Measurements from ENCODE around the gene LCE2D. TPM values are rescaled to one million over a fixed set of nuclear protein-coding genes. Genes with fewer than 3 reads are reported as not detected.

LCE2D gene
- not detected in 2 replicates for total RNA-seq

DNA sequence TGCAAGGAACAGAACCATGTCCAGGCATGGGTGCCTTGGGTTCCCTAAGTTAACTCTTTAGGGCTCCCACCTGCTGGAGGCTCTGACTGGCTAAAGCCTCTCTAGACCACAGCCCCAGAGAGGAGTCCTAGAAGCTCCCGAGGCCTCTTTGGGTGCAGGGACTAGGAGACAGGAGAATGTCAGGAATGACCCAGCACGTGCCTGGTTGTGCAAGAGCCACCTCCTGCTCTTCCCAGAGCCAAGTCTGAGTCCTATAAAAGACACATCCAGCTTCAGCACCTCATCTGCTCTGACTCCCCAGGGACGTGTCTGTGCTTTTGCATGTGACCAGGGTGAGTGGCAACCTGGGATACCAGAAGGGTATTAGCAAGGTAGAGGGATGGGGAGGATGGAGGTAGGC, at the start of gene LCE2D:
Gene LCE2D (plus strand): TSS at position 283 of the 400 bp plus-strand sequence. CDS start 726 bp downstream, outside the sequence.

GRCh38 chr1:152613511-152613910, 49.7 kb upstream of the LCE2D start, which contains the start of gene LCE3B:
LCE3B (plus strand) TSS chr1:152613811; CDS start chr1:152613811, 0 bp downstream.

DNA sequence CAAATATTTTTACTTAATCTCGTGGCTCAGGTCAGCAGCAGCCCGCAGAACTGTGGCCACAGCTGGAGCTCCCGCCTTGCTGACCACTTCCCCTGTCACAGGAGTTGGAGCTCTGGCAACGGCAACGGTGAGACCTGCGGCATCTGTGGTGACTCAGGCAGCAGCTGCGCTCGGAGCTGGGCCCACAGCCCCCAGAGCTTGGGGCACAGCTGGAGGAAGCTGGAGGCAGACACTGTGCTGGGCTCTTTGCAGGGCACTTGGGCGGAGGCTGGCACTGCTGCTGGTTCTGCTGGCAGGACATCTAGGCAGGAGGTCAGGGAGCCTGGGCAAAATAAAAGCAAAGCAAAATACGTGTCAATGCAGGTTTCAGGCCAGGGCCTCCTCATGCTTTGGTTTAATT, 40.4 kb upstream of the LCE2D start, which contains the start of gene LCE3A:
Gene LCE3A (minus strand): TSS at position 301 of the 400 bp plus-strand sequence. CDS start 0 bp downstream, at position 301.

GRCh38 chr1:152674983-152675382, 11.8 kb downstream of the LCE2D start, which contains the start of gene LCE2C:
LCE2C (plus strand) TSS chr1:152675279; CDS start chr1:152676016, 737 bp downstream.

GRCh38 chr1:152685823-152686222, 22.6 kb downstream of the LCE2D start, which contains the start of gene LCE2B:
LCE2B (plus strand) TSS chr1:152686123; CDS start chr1:152686844, 721 bp downstream.

DNA sequence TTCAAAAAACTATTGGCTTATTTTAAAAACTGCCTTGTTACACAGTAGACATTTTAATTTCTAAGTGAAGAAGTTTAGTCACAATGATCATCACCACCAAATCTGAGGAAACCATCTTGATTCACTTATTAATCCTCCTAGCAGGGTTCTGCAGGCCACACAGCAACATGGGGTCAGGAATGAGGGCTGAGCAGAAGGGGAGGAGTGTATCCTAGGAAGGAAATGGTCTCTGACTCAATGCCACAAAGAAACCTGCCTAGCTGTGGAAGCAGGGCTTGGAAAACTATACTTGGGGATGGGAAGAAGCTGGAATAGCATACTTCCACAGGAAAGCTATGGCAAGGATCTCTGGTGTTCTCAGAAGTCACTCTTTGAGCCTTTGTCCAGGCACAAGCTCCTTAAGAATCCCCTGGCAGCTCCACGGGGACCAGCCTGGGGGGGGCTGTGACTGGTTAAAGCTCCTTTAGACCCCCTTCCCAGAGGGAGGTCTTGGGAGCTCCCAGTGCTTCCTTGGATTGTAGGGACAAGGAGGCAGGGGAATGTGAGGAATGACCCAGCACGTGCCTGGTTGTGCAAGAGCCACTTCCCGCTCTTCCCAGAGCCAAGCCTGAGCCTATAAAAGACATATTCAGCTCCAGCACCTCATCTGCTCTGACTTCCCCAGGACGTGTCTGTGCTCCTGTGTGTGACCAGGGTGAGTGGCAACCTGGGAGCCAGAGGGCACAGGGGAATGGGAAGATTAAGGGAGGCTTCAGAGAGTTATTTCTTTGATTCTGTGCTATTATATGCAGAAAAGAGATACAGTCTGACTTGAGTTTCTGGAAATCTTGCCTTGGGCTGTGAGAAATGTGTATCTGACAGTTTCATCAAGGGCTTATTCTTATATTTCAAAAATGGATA, 34.8 kb downstream of the LCE2D start, which contains the start of gene LCE2A:
Gene LCE2A (plus strand): TSS at position 645 of the 900 bp plus-strand sequence. CDS start 557 bp downstream, outside the sequence.

DNA sequence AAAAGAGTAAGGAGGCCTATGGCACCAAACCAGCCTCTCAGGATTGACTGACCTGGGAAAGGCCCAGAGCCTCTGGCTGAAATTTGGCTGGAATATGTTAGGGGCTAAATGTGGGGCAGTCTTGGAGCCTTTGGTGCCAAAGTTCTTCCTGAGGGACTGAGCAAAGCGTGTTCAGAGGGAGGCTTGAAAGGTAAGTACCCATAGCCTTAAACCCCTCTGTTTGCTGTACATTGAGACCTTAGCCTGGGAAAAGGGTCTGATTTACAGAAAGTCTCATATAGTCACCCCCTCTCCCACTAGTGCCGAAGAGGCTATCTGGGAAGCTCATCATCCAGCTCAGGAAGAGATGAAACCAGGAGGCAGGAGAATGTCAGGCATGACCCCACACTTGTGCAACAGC, 44.7 kb downstream of the LCE2D start, which contains the start of gene LCE4A:
Gene LCE4A (plus strand): TSS at position 301 of the 400 bp plus-strand sequence. CDS start 916 bp downstream, outside the sequence.

Other genes starting within 250 kb of the LCE2D start
- gene CRNN, start 249.1 kb upstream of the LCE2D start, total RNA-seq = not detected in 2 replicates
- gene LCE5A, start 152.6 kb upstream of the LCE2D start, total RNA-seq = not detected in 2 replicates
- not detected in 2 replicates for gene CRCT1, start 148.9 kb upstream of the LCE2D start, total RNA-seq
- gene LCE3E, start 96.6 kb upstream of the LCE2D start, total RNA-seq = not detected in 2 replicates
- gene LCE3D, start 82.9 kb upstream of the LCE2D start, total RNA-seq = not detected in 2 replicates
- not detected in 2 replicates for gene LCE3C, start 63.1 kb upstream of the LCE2D start, total RNA-seq
- not detected in 2 replicates for gene LCE3B, start 49.6 kb upstream of the LCE2D start, total RNA-seq
- gene LCE3A, start 40.3 kb upstream of the LCE2D start, total RNA-seq = not detected in 2 replicates
- gene LCE2C, start 11.9 kb downstream of the LCE2D start, total RNA-seq = not detected in 2 replicates
- not detected in 2 replicates for gene LCE2B, start 22.7 kb downstream of the LCE2D start, total RNA-seq
- not detected in 2 replicates for gene LCE2A, start 35.0 kb downstream of the LCE2D start, total RNA-seq
- gene LCE4A, start 44.8 kb downstream of the LCE2D start, total RNA-seq = not detected in 2 replicates
- not detected in 2 replicates for gene KPRP, start 94.6 kb downstream of the LCE2D start, total RNA-seq
- gene LCE1F, start 111.8 kb downstream of the LCE2D start, total RNA-seq = not detected in 2 replicates
- not detected in 2 replicates for gene LCE1E, start 122.9 kb downstream of the LCE2D start, total RNA-seq
- gene LCE1D, start 133.3 kb downstream of the LCE2D start, total RNA-seq = not detected in 2 replicates
- not detected in 2 replicates for gene LCE1C, start 143.3 kb downstream of the LCE2D start, total RNA-seq
- gene LCE1B, start 148.6 kb downstream of the LCE2D start, total RNA-seq = not detected in 2 replicates
- not detected in 2 replicates for gene LCE1A, start 164.1 kb downstream of the LCE2D start, total RNA-seq
- not detected in 2 replicates for gene LCE6A, start 179.5 kb downstream of the LCE2D start, total RNA-seq
- not detected in 2 replicates for gene LCE7A, start 196.6 kb downstream of the LCE2D start, total RNA-seq
- gene SMCP, start 214.9 kb downstream of the LCE2D start, total RNA-seq = not detected in 2 replicates
- gene IVL, start 245.2 kb downstream of the LCE2D start, total RNA-seq = not detected in 2 replicates

Data from aortic smooth muscle cell (primary cell).